ENCODE results near the gene GNAO1. TPM values are rescaled to one million over a fixed set of nuclear protein-coding genes. Genes with fewer than 3 reads are reported as not detected.
A peak's percentile ranks its signal among the peaks of the same experiment; 100 is the strongest.

GNAO1 gene
- total and polyA plus RNA-seq, 5 donors, result 69.4 to 163 (median 118) TPM

DNA sequence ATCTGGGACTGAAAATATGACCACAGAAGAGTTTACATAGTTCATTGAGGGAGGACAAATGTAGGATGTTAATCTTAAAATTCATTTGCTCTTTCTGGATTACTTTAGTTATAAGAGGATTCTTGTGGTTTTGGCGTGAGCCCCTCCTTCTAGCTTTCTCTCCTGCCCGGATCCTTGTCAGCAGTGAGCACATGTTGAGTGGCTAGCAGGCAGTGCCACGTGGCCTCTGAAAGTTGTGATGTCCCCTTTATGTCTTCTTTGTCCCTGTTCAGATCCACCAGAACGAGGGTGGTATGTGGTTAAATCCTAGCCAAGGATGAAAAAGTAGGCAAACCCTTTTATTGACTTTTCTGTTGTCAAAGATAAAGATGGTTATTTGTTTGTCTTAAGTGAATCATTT lies 83.8 kb downstream of the GNAO1 start:
- DNase-seq (no peak), ATAC-seq (no peak)
- Histone ChIP-seq H3K4me1 (ENCODE audit: control insufficient read depth, insufficient read depth, low read length) (peaks cover 17% of the 10 kb centered on the region), H3K27ac (ENCODE audit: low read length) (no peak overlapping the region), H3K9me3 (ENCODE audit: control insufficient read depth, low read length) (no peaks in the 10 kb centered on the region), H3K4me3 (ENCODE audit: low read length) (no peak overlapping the region), H3K27me3 (ENCODE audit: control insufficient read depth, insufficient read depth) (no peaks in the 10 kb centered on the region)
- WGBS, result 71% methylated on average over 4 of the region's 4 CpGs
- intact Hi-C loops (cut with DNase I), result no loop called here

DNA sequence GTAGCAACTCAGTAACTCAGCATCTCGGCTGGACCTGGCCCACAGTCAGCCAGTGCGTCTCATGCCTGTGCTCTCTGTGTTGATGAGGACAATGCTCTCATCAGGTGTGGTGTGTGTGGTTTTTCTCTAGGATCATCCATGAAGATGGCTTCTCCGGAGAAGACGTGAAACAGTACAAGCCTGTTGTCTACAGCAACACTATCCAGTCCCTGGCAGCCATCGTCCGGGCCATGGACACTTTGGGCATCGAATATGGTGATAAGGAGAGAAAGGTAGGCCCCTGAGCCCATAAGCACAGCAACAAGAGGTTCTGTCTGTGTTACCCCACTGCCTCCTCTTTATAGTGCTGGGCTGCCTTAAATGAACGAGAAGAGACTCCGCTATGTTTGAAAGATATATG lies 84.5 kb downstream of the GNAO1 start:
- Histone ChIP-seq H3K27me3 (ENCODE audit: control insufficient read depth, insufficient read depth) (no peaks in the 10 kb centered on the region), H3K27ac (ENCODE audit: low read length) (no peak overlapping the region), H3K9me3 (ENCODE audit: control insufficient read depth, low read length) (no peaks in the 10 kb centered on the region), H3K4me3 (ENCODE audit: low read length) (no peak overlapping the region), H3K4me1 (ENCODE audit: control insufficient read depth, insufficient read depth, low read length) (peaks cover 15% of the 10 kb centered on the region)
- intact Hi-C loops (cut with DNase I), result no loop called here
- 88% methylated on average over 9 of the region's 9 CpGs for WGBS
- DNase-seq (no peak), ATAC-seq (no peak)

DNA sequence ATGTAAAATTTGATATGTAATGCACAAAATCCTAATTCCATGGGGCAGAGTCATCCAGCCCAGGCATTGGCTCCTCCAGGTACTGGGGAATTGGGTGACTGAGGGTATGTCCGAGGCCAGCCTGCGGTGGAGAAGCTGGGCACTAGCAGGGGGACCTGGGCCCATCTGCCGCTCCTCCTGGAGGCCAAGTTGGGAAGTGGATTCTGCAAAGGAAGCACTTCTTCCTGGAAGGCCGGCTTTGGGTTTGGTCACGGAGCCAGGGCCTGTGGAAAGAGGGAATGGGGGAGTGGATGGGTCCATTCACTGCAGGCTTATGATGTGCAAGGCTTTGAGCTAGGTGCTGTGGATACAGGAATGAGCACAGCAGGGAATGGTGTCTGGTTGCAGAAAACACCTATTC lies 85.8 kb downstream of the GNAO1 start:
- 62% methylated on average over 5 of the region's 5 CpGs for WGBS
- peak overlapping the region; percentile 58 for H3K27ac ChIP-seq (ENCODE audit: low read length)

DNA sequence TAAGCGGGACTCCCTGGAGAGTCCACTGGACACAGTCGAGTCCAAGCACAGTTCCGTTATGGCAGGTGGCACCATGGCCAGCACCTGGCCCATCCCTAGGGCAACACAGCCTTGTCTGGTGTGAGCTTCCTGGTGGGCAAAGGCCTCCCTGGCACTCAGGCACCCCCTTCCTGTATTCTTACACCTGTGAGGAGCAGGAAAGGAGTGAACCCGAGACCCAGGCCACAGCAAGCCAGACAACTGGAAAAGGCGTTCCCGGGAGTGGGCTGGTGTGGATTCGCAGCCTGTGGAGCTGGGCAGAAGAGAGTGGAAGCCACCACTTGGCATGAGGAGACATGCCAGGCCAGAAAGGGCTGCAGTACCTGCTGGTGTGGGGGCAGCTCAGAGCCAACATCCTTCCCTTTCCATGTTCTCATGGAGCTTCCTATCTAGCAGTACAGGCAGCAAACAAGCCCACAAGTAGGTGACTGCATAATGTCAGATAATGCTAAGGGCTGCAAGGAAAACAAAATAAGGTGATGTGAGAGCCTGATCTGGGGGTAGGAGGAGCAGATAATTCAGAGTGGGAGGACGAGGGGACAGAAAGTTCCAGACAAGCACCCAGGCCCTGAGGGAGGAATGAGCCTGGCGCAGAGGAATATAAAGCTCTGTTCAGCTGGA lies 87.0 kb downstream of the GNAO1 start:
- Histone ChIP-seq H3K9me3 (ENCODE audit: control insufficient read depth, low read length) (no peaks in the 10 kb centered on the region), H3K27me3 (ENCODE audit: control insufficient read depth, insufficient read depth) (no peaks in the 10 kb centered on the region), H3K4me1 (ENCODE audit: control insufficient read depth, insufficient read depth, low read length) (peaks cover 17% of the 10 kb centered on the region), H3K27ac (ENCODE audit: low read length) (peak overlapping the region; percentile 28), H3K4me3 (ENCODE audit: low read length) (no peak overlapping the region)
- DNase-seq (no peak), ATAC-seq (no peak)
- WGBS, result 88% methylated on average over 9 of the region's 9 CpGs
- intact Hi-C loops (cut with DNase I), result no loop called here

More for the DNA sequence above, 85.8 kb downstream of the GNAO1 start:
- H3K4me3 ChIP-seq (ENCODE audit: low read length), result no peak overlapping the region
- H3K9me3 ChIP-seq (ENCODE audit: control insufficient read depth, low read length), result no peaks in the 10 kb centered on the region
- H3K27me3 ChIP-seq (ENCODE audit: control insufficient read depth, insufficient read depth), result no peaks in the 10 kb centered on the region
- H3K4me1 ChIP-seq (ENCODE audit: control insufficient read depth, insufficient read depth, low read length), result peaks cover 15% of the 10 kb centered on the region
- intact Hi-C loops (cut with DNase I), result no loop called here
- ATAC-seq (no peak), DNase-seq (no peak)

DNA sequence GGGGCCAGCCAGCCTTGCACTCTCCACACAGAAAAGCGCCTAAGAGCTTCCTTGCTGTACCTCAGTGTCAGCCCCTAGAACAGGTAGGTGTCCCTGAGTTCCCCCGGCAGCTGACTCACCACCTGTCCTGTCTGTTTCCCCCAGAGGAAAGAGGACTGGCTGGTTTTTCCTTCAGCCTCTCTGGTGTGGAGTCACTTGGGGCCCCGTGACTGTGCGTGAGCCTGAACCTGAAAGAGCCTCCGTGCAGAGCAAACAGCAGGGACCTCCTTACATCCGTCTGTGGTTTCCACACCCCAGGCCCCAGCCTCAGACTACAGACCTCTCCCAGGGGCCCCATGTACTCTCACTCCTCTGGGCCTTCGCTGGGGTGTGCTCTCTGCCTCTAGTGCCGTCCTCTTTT lies 87.8 kb downstream of the GNAO1 start:
- Histone ChIP-seq H3K27ac (ENCODE audit: low read length) (no peak overlapping the region), H3K4me3 (ENCODE audit: low read length) (no peak overlapping the region), H3K9me3 (ENCODE audit: control insufficient read depth, low read length) (no peaks in the 10 kb centered on the region), H3K4me1 (ENCODE audit: control insufficient read depth, insufficient read depth, low read length) (peaks cover 14% of the 10 kb centered on the region), H3K27me3 (ENCODE audit: control insufficient read depth, insufficient read depth) (no peaks in the 10 kb centered on the region)
- DNase-seq, result no peak
- intact Hi-C loops (cut with DNase I), result no loop called here
- 82% methylated on average over 8 of the region's 8 CpGs for WGBS
- no peak for ATAC-seq

DNA sequence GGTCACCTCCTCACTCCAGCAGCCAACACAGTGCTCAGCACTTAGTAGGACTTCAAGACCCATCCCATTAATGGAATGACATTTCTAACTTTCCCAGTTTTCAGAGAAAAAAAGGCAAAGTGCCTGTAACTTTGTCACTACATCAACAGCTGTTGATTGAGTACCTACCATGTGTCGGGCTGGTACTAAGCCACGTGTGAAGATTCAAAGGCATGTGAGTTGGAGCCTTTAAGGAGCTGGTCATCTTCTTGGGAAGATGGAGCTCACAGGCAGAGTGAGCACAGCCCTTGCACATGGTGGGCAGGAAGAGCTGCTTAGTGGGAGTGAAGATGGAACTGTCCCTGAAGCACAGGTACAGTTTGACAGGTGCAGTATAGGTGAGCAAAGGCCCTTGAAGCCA lies 88.6 kb downstream of the GNAO1 start:
- H3K4me1 ChIP-seq (ENCODE audit: control insufficient read depth, insufficient read depth, low read length), result peaks cover 14% of the 10 kb centered on the region
- WGBS, result 91% methylated on average over 2 of the region's 2 CpGs
- no peaks in the 10 kb centered on the region for H3K27me3 ChIP-seq (ENCODE audit: control insufficient read depth, insufficient read depth)
- H3K9me3 ChIP-seq (ENCODE audit: control insufficient read depth, low read length), result no peaks in the 10 kb centered on the region
- no peak overlapping the region for H3K4me3 ChIP-seq (ENCODE audit: low read length)
- intact Hi-C loops (cut with DNase I), result no loop called here
- DNase-seq, result no peak
- H3K27ac ChIP-seq (ENCODE audit: low read length), result no peak overlapping the region
- ATAC-seq, result no peak

DNA sequence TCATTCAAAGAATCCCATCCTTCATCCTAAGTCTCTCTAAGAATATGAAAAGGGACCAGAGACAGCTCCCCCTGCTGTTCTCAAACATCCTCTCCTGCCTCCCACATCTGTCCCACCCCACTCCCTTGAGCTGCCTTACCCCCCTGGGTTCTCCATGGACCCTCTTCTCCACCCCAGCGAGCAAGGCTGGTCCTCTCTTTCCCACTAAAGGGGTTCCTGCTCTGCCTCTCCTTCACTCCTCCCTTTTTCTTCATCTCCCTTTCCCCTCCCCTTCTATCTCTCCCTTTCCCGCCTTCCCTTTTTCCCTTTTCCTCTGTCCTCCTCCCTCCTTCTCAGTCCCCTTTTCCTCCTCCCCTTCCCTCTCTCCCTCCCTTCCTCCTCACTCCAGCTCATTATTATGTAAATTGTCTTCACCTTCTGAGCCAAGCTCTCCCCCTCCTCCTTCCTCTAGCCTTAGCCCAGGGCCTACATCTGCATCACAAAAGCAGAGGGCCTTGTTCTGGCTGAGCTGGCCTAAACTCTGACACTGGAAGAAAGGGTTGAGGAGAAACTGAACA lies 90.0 kb downstream of the GNAO1 start:
- intact Hi-C loops (cut with DNase I), result no loop called here
- Histone ChIP-seq H3K9me3 (ENCODE audit: control insufficient read depth, low read length) (no peaks in the 10 kb centered on the region), H3K4me1 (ENCODE audit: control insufficient read depth, insufficient read depth, low read length) (peaks cover 9% of the 10 kb centered on the region), H3K4me3 (ENCODE audit: low read length) (no peak overlapping the region), H3K27me3 (ENCODE audit: control insufficient read depth, insufficient read depth) (no peaks in the 10 kb centered on the region), H3K27ac (ENCODE audit: low read length) (no peak overlapping the region)
- 75% methylated on average over 2 of the region's 2 CpGs for WGBS
- DNase-seq (no peak), ATAC-seq (no peak)

DNA sequence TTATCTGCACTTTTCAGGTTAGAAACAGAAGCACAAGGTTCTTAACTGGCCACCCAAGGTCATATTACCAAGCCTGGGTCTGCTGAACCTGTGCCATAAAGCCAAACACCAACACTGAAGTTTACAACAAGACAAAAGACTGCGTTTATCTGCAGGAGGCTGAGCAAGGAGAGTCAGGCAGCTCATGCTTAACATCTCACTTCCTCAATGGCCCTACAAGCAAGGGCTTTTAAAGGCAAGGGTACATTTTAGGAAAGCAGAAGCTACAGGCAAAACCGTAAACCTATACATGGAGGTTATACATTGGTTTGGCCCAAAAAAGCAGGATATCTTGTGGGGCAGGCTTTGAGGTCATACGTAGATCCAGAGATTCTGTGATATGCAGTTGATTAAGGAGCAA lies 91.2 kb downstream of the GNAO1 start:
- intact Hi-C loops (cut with DNase I), result no loop called here
- Histone ChIP-seq H3K27ac (ENCODE audit: low read length) (no peak overlapping the region), H3K9me3 (ENCODE audit: control insufficient read depth, low read length) (no peaks in the 10 kb centered on the region), H3K4me1 (ENCODE audit: control insufficient read depth, insufficient read depth, low read length) (peaks cover 6% of the 10 kb centered on the region), H3K4me3 (ENCODE audit: low read length) (no peak overlapping the region), H3K27me3 (ENCODE audit: control insufficient read depth, insufficient read depth) (no peaks in the 10 kb centered on the region)
- 80% methylated on average over 3 of the region's 3 CpGs for WGBS
- ATAC-seq (no peak), DNase-seq (no peak)

DNA sequence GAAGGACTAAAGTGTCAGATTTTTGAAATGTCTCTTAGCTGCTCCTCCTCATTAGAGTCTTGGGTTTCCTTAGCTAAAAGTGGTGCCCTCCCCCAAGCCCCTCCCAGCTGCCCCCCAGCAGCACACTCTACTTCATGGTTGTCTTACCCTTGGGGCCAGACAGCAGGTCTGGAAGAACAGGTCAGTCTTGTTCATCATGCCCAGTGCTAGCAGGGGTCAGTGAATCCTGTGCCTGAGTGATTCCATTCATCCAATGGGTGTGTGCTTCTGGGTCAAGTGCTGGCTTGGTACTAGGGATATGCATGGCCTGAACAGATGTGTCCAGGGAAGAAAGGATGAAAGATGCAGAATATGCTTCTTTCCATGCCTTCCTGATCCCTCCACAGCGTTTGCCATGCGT lies 93.2 kb downstream of the GNAO1 start:
- 91% methylated on average over 2 of the region's 2 CpGs for WGBS
- DNase-seq (no peak), ATAC-seq (no peak)
- no peaks in the 10 kb centered on the region for H3K27me3 ChIP-seq (ENCODE audit: control insufficient read depth, insufficient read depth)
- intact Hi-C loops (cut with DNase I), result no loop called here
- no peaks in the 10 kb centered on the region for H3K9me3 ChIP-seq (ENCODE audit: control insufficient read depth, low read length)
- no peak overlapping the region for H3K27ac ChIP-seq (ENCODE audit: low read length)
- peaks cover 9% of the 10 kb centered on the region for H3K4me1 ChIP-seq (ENCODE audit: control insufficient read depth, insufficient read depth, low read length)
- no peak overlapping the region for H3K4me3 ChIP-seq (ENCODE audit: low read length)

DNA sequence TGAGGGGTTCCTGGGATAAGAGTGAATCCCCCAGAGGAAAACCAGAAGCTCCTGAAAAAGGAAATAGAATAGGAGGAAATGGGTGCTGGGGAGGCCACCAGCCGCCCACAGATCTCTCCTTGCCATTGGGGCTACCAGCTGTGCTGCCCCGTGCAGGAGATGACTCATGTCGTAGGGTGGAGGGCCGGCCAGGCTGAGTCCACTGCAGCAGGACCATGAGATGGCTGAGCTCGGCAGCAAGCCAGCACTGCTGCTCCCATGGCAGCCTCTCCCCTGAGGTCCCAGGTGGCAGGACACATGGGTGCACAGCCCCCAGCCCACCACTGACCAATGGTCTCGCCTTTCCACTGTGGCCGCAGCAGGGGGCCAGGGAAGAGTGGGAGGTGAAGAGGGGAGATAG lies 95.5 kb downstream of the GNAO1 start:
- peaks cover 9% of the 10 kb centered on the region for H3K4me1 ChIP-seq (ENCODE audit: control insufficient read depth, insufficient read depth, low read length)
- WGBS, result 81% methylated on average over 7 of the region's 7 CpGs
- DNase-seq (no peak), ATAC-seq (peak in 1 of 2 donors; percentile 22)
- no peak overlapping the region for H3K27ac ChIP-seq (ENCODE audit: low read length)
- intact Hi-C loops (cut with DNase I), result no loop called here
- H3K9me3 ChIP-seq (ENCODE audit: control insufficient read depth, low read length), result no peaks in the 10 kb centered on the region
- no peak overlapping the region for H3K4me3 ChIP-seq (ENCODE audit: low read length)
- no peaks in the 10 kb centered on the region for H3K27me3 ChIP-seq (ENCODE audit: control insufficient read depth, insufficient read depth)

DNA sequence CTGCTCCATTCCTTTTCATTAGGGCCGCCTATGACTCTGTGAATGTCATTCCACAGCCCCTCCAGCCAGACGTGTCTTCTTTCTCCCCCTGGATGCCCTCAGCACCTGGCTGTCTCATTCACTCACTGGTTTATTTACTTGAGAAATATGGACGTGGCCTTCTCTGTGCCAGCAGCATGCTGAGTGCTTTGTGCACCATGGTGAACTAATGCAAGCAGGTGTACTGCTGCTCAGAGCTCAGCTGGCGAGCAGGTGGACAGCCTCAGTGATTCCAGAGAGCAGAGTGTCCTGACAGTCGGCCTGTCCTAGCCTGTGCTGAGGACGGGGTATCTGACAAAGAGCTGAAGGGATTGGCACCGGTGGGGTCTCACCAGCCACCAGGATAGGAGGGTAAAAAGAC lies 96.7 kb downstream of the GNAO1 start:
- no peak for DNase-seq
- Histone ChIP-seq H3K27me3 (ENCODE audit: control insufficient read depth, insufficient read depth) (no peaks in the 10 kb centered on the region), H3K27ac (ENCODE audit: low read length) (no peak overlapping the region), H3K4me1 (ENCODE audit: control insufficient read depth, insufficient read depth, low read length) (peaks cover 7% of the 10 kb centered on the region), H3K9me3 (ENCODE audit: control insufficient read depth, low read length) (no peaks in the 10 kb centered on the region), H3K4me3 (ENCODE audit: low read length) (no peak overlapping the region)
- intact Hi-C loops (cut with DNase I), result no loop called here
- WGBS, result 78% methylated on average over 7 of the region's 7 CpGs
- no peak for ATAC-seq

DNA sequence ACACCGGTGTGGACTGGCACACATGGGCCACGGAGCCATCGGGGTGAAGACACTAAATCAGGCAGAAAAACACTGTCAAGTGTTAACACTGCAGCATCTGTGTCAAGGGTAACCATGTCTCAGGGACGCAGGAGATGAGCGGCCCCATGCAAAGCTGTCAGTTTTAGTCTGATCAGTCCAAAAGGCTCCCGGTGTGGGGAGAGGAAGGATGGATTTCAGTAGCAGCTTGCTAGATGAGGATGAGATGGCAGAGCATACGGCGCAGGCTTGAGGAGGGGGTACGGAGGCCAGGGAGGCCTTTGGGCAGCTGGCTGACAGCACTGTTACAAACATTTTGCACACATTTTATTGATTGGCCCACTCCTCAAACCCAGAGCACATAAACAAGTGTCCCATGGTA lies 98.1 kb downstream of the GNAO1 start:
- ATAC-seq (no peak), DNase-seq (no peak)
- H3K9me3 ChIP-seq (ENCODE audit: control insufficient read depth, low read length), result no peaks in the 10 kb centered on the region
- no peaks in the 10 kb centered on the region for H3K27me3 ChIP-seq (ENCODE audit: control insufficient read depth, insufficient read depth)
- no peak overlapping the region for H3K27ac ChIP-seq (ENCODE audit: low read length)
- intact Hi-C loops (cut with DNase I), result no loop called here
- H3K4me3 ChIP-seq (ENCODE audit: low read length), result no peak overlapping the region
- WGBS, result 69% methylated on average over 9 of the region's 9 CpGs
- H3K4me1 ChIP-seq (ENCODE audit: control insufficient read depth, insufficient read depth, low read length), result peaks cover 9% of the 10 kb centered on the region

All from right cardiac atrium (tissue), 5 donors.